ENCODE data around the gene BDNF. TPM values are rescaled to one million over a fixed set of nuclear protein-coding genes. Genes with fewer than 3 reads are reported as not detected.

BDNF gene
- total RNA-seq, 1 donor from 2014 or later = 0.79 TPM

GRCh38 chr11:27619039-27619574 is 81.1 kb downstream of the BDNF start:
- H3K27me3 ChIP-seq (ENCODE audit: control insufficient read depth, insufficient read depth, low read length) = no peaks in the 10 kb centered on the region
- no peaks in the 10 kb centered on the region for H3K36me3 ChIP-seq (ENCODE audit: control insufficient read depth, insufficient read depth, low read length)
- DNase-seq (ENCODE audit: low read depth) (no peak), FAIRE-seq (no peak)
- H3K4me3 ChIP-seq (ENCODE audit: low read depth, low read length) = no peak overlapping the region
- TF ChIP-seq CTCF (IDR thresholded peaks at IDR 0.05; ENCODE audit: insufficient read depth, low read length, severe bottlenecking) = no peak

- Histone ChIP-seq H3K27me3 (ENCODE audit: control insufficient read depth, insufficient read depth, low read length) (no peaks in the 10 kb centered on the region), H3K4me3 (ENCODE audit: low read depth, low read length) (no peak overlapping the region), H3K36me3 (ENCODE audit: control insufficient read depth, insufficient read depth, low read length) (no peaks in the 10 kb centered on the region)
- DNase-seq (ENCODE audit: low read depth) (no peak), FAIRE-seq (no peak)
- no peak for TF ChIP-seq CTCF (IDR thresholded peaks at IDR 0.05; ENCODE audit: insufficient read depth, low read length, severe bottlenecking)
Observed at GRCh38 chr11:27618281-27618915, 81.9 kb downstream of the BDNF start.

- FAIRE-seq (no peak), DNase-seq (ENCODE audit: low read depth) (no peak)
- H3K4me3 ChIP-seq (ENCODE audit: low read depth, low read length) = no peak overlapping the region
- no peaks in the 10 kb centered on the region for H3K27me3 ChIP-seq (ENCODE audit: control insufficient read depth, insufficient read depth, low read length)
- no peak for TF ChIP-seq CTCF (IDR thresholded peaks at IDR 0.05; ENCODE audit: insufficient read depth, low read length, severe bottlenecking)
- no peaks in the 10 kb centered on the region for H3K36me3 ChIP-seq (ENCODE audit: control insufficient read depth, insufficient read depth, low read length)
Observed at GRCh38 chr11:27616711-27617110, 83.5 kb downstream of the BDNF start.

- FAIRE-seq = no peak
- DNase-seq (ENCODE audit: low read depth) = no peak
- TF ChIP-seq CTCF (IDR thresholded peaks at IDR 0.05; ENCODE audit: insufficient read depth, low read length, severe bottlenecking) = no peak
- no peaks in the 10 kb centered on the region for H3K27me3 ChIP-seq (ENCODE audit: control insufficient read depth, insufficient read depth, low read length)
- H3K4me3 ChIP-seq (ENCODE audit: low read depth, low read length) = no peak overlapping the region
- no peaks in the 10 kb centered on the region for H3K36me3 ChIP-seq (ENCODE audit: control insufficient read depth, insufficient read depth, low read length)
Observed at GRCh38 chr11:27615833-27616232, 84.4 kb downstream of the BDNF start.

GRCh38 chr11:27614092-27614491 is 86.2 kb downstream of the BDNF start:
- Histone ChIP-seq H3K27me3 (ENCODE audit: control insufficient read depth, insufficient read depth, low read length) (no peaks in the 10 kb centered on the region), H3K36me3 (ENCODE audit: control insufficient read depth, insufficient read depth, low read length) (no peaks in the 10 kb centered on the region), H3K4me3 (ENCODE audit: low read depth, low read length) (no peak overlapping the region)
- no peak for FAIRE-seq
- no peak for TF ChIP-seq CTCF (IDR thresholded peaks at IDR 0.05; ENCODE audit: insufficient read depth, low read length, severe bottlenecking)
- DNase-seq (ENCODE audit: low read depth) = no peak
